Right lobe of liver (tissue), 4 donors: ENCODE results near the gene FBRSL1.

ENCODE experiments used
- CTCF ChIP-seq, 4 donors: fragments of 200-600 bp in 3 of 4; fragments of 450-650 bp in 1 of 4; IDR thresholded peaks; one replicate each; pipeline versions ENCODE4 v1.5.1 to v1.8.0; 2016 to 2022; ENCODE audit warnings: antibody characterized with exemption in 4 of 4, mild to moderate bottlenecking in 2 of 4
- POLR2A ChIP-seq: fragments of 450-650 bp; IDR thresholded peaks from one replicate; pipeline ENCODE4 v1.6.1; 2017; ENCODE audit warnings: antibody characterized with exemption, mild to moderate bottlenecking
- donor health status: DM: no; HTN: no; CAD: no.
- donor health status: DM: no; HTN: no; CAD: no.
- donor health status: DM: no; HTN: yes; CAD: no.

DNA sequence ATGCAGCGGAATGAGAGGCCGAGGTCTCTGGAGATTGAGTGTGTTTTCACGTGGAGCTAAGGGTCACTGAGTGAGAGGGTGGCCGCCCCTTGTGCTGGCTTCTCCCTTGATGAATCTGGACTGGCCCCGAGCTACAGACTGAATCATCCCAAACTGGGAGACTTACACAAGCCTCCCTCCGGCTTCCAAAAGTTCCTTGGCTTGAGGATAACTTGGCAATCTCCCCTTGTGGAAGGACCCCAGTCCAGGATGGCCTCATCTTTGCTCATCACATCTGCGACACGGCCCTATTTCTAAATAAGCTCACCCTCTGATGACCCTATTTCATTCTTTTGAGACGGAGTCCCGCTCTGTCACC, 41.5 kb upstream of the FBRSL1 start:
- TF ChIP-seq CTCF (IDR thresholded peaks at IDR 0.05) (no peak), POLR2A (no peak)
